Stimulated activated naive CD8-positive, alpha-beta T cell treated with anti-CD3 and anti-CD28 coated beads, Interleukin-15, amount 100 ng/mL, for 72 hours (primary cell): ENCODE results near the gene CTSL.
A peak's percentile ranks its signal among the peaks of the same experiment; 100 is the strongest.
"Not testable (repeated sequence)": the region's sequence is repeated elsewhere in the genome, so short reads cannot be mapped to it uniquely, and the experiment has no call there.

Experiments used
- ATAC-seq: fragments of 150-1000 bp; cut with Tn5 transposase; 2 replicates; pipeline ENCODE4 v1.10.0; 2021; ENCODE audit warnings: mild to moderate bottlenecking, moderate library complexity
- DNase-seq, 2 donors: peaks; one replicate each; pipeline ENCODE4 v3.0.0; 2021 to 2022
- H3K27ac Mint-ChIP-seq, 2 donors: one replicate each; pipeline ENCODE4 v1.8.0; 2022; ENCODE audit warnings: mild to moderate bottlenecking in 2 of 2, mixed read lengths in 2 of 2, moderate library complexity in 2 of 2
- H3K27me3 Mint-ChIP-seq: one replicate; pipeline ENCODE4 v1.8.0; 2022; ENCODE audit warnings: mixed read lengths
- H3K4me1 Mint-ChIP-seq: one replicate; pipeline ENCODE4 v1.8.0; 2022; ENCODE audit warnings: mild to moderate bottlenecking, mixed read lengths
- H3K4me3 Mint-ChIP-seq, 2 donors: one replicate each; pipeline ENCODE4 v1.8.0; 2022; ENCODE audit warnings: mild to moderate bottlenecking in 2 of 2, mixed read lengths in 2 of 2, moderate library complexity in 1 of 2
- H3K9me3 Mint-ChIP-seq, 2 donors: one replicate each; pipeline ENCODE4 v1.8.0; 2022; ENCODE audit warnings: mixed read lengths in 2 of 2

The CTSL gene

DNA sequence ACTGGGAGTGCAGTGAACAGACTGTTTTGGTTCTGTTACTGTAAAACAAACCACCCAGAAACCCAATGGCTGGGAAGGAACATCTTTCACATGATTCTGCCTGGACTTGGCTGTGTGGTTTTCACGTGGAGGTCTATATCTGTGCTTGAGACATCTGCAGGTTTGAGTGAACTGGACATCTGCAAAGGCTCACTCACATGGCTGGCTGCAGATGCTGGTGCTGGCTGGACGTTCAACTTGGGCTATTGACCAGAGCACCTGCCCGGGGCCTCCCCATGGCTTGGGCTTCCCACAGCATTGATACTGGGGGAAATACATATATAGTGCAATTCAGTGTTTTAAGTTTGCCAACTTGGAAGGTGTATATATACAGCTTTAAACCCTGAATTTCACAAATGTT is 6.8 kb downstream of the CTSL start:
- ATAC-seq (no peak), DNase-seq (no peak)
- peaks cover 0 to 6% of the 10 kb centered on the region in 2 donors for H3K9me3 Mint-ChIP-seq
- no peaks in the 10 kb centered on the region for H3K4me1 Mint-ChIP-seq
- H3K4me3 Mint-ChIP-seq, result no peak overlapping the region
- no peak overlapping the region for H3K27ac Mint-ChIP-seq
- H3K27me3 Mint-ChIP-seq, result peaks cover 44% of the 10 kb centered on the region

DNA sequence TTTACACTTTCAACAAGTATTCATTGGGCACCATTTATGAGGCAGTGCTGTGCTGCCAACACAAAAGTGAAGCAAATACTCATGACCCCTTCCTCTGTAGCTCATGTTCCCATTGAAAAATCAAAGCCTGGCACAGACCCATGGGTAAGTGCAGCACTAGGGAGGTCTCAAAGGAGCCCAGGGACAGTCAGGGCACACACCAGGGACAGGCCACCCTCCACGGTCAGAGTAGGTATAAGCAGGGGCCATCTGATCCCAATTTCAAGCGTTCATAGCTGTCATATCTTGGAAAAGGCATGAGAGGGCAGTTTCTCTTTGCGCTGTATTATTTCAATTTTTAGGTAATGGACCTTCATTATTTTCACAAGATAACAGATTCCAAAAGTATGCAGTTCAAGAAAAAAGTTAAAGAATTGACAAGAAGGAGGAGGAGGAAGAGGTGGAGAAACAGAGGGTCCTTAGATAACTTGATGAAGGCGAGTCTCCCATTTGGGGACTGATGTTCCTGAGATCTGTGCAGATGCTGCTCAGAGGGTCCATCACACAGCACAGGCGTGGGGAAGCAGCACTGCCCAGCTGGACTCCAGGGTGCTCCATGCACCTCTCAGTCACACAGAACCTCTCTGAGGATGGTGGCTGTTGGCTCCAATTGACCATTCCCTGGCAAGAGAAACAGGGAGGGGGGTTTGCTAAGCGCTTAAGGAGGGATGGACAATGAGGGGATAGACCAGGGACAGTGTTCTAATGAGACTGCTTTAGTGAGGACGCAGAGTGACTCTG is 7.5 kb downstream of the CTSL start:
- peaks cover 0 to 6% of the 10 kb centered on the region in 2 donors for H3K9me3 Mint-ChIP-seq
- H3K4me3 Mint-ChIP-seq, result no peak overlapping the region
- H3K27ac Mint-ChIP-seq, result peak overlapping the region; percentile 46 to 76
- H3K27me3 Mint-ChIP-seq, result peaks cover 38% of the 10 kb centered on the region
- ATAC-seq (no peak), DNase-seq (no peak)
- H3K4me1 Mint-ChIP-seq, result no peaks in the 10 kb centered on the region

DNA sequence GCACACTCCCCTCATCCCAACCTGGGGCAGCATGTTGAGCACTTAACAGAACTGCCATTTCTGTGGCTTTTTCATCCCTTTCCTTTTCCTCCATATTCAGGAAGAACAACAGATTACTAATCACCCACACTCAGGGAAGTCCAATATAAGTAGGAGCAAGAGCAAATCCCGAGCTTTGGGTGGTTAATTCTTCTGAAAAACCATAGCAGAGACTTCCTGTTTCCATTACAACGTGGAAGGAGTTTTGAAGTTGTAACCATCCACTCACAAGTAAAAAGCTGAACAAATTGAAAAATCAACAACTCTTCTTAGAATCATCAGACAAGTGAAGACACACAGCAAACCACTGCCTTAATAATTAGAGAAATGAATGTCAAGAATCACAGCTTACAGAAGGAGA is 8.2 kb downstream of the CTSL start:
- ATAC-seq, result no peak
- Mint-ChIP-seq H3K27me3 (peaks cover 38% of the 10 kb centered on the region), H3K27ac (peak overlapping the region in 1 of 2 donors; percentile 90), H3K9me3 (peaks cover 0 to 6% of the 10 kb centered on the region in 2 donors), H3K4me3 (no peak overlapping the region), H3K4me1 (no peaks in the 10 kb centered on the region)
- no peak for DNase-seq

DNA sequence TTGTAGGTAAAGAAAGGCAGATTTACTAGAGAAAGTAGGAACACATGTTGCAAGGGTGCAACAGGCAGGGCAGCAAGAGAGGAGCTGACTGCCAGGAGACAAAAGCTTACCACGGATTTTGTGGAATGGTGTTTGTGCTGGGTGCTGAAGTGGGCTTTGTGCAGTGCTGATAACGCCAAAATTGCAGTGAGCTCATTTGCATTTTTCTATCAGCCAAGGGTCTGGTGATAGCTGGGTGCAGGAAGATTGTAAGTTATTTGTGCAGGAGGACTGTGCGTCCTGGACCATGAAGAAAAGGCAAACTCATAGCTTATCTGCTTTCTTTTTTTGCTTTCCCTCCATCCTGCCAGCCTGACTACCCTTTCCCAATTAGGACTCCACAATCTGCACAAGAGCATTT is 13.6 kb downstream of the CTSL start:
- Mint-ChIP-seq H3K4me1 (no peaks in the 10 kb centered on the region), H3K9me3 (peaks cover 4 to 21% of the 10 kb centered on the region in 2 donors), H3K4me3 (no peak overlapping the region), H3K27ac (no peak overlapping the region), H3K27me3 (peaks cover 21% of the 10 kb centered on the region)
- DNase-seq, result no peak
- ATAC-seq, result no peak

GRCh38 chr9:87740209-87740608 is 14.3 kb downstream of the CTSL start:
- H3K4me3 Mint-ChIP-seq, result no peak overlapping the region
- H3K9me3 Mint-ChIP-seq, result peaks cover 4 to 21% of the 10 kb centered on the region in 2 donors
- no peak overlapping the region for H3K27ac Mint-ChIP-seq
- DNase-seq, result no peak
- peaks cover 21% of the 10 kb centered on the region for H3K27me3 Mint-ChIP-seq
- H3K4me1 Mint-ChIP-seq, result no peaks in the 10 kb centered on the region
- ATAC-seq, result no peak

- Mint-ChIP-seq H3K4me1 (no peaks in the 10 kb centered on the region), H3K4me3 (no peak overlapping the region), H3K9me3 (peaks cover 4 to 31% of the 10 kb centered on the region in 2 donors), H3K27ac (no peak overlapping the region), H3K27me3 (peaks cover 28% of the 10 kb centered on the region)
- no peak for ATAC-seq
- no peak for DNase-seq
These were observed 15.4 kb downstream of the CTSL start for GRCh38 chr9:87741326-87741725.

- ATAC-seq, result no peak
- no peak for DNase-seq
- no peaks in the 10 kb centered on the region for H3K4me1 Mint-ChIP-seq
- peaks cover 33% of the 10 kb centered on the region for H3K27me3 Mint-ChIP-seq
- peaks cover 4 to 31% of the 10 kb centered on the region in 2 donors for H3K9me3 Mint-ChIP-seq
- H3K4me3 Mint-ChIP-seq, result no peak overlapping the region
- no peak overlapping the region for H3K27ac Mint-ChIP-seq
These were observed 16.0 kb downstream of the CTSL start for GRCh38 chr9:87741891-87742290.

DNA sequence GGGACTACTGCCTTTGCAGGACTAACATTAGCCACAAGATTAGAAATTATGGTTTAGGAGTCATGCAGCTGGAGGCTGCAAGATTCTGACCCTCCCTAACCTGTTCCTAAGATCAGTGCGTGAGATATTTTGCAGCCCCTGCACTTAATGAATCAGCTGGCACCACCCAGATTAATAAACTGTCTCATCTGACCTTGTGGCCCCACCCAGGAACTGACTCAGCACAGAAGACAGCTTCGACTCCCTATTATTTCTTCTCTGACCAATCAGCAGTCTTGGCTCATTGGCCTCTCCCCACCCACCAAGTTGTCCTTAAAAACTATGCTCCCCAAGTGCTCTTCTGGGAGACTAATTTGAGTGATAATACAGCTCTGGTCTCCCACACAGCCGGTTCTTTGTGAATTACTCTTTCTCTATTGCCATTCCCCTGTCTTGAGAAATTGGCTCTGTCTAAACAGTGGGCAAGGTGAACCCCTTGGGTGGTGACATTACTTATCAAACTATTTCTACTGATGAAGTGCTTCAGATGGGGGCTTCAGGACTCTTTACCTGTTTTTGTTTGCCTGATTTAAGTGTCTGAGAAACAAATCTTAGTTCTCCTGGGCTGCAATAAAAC is 17.0 kb downstream of the CTSL start:
- no peaks in the 10 kb centered on the region for H3K4me1 Mint-ChIP-seq
- DNase-seq, result no peak
- H3K9me3 Mint-ChIP-seq, result peaks cover 4 to 31% of the 10 kb centered on the region in 2 donors
- peaks cover 44% of the 10 kb centered on the region for H3K27me3 Mint-ChIP-seq
- H3K27ac Mint-ChIP-seq, result no peak overlapping the region
- H3K4me3 Mint-ChIP-seq, result no peak overlapping the region
- ATAC-seq, result no peak

- not testable (repeated sequence) for H3K4me3 Mint-ChIP-seq, ATAC-seq, H3K27ac Mint-ChIP-seq, DNase-seq, H3K4me1 Mint-ChIP-seq
- Mint-ChIP-seq H3K27me3 (peaks cover 56% of the 10 kb centered on the region), H3K9me3 (peaks cover 4 to 31% of the 10 kb centered on the region in 2 donors)
These were observed 18.3 kb downstream of the CTSL start for GRCh38 chr9:87744247-87744646.

DNA sequence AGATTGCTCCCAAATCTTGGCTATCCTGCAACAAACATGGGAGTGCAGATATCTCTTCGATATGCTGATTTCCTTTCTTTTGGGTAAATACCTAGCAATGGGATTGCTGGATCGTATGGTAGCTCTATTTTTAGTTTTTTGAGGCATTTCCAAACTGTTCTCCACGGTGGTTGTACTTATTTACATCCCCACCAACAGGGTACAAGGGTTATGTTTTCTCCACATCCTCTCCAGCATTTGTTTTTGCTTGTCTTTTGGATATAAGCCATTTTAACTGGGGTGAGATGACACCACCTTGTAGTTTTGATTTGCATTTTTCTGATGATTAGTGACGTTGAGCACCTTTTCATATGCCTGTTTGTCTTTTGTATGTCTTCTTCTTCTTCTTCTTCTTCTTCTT is 20.3 kb downstream of the CTSL start:
- Mint-ChIP-seq H3K27ac (no peak overlapping the region), H3K4me3 (no peak overlapping the region), H3K9me3 (peaks cover 4 to 24% of the 10 kb centered on the region in 2 donors), H3K27me3 (peaks cover 46% of the 10 kb centered on the region), H3K4me1 (no peaks in the 10 kb centered on the region)
- ATAC-seq, result no peak
- no peak for DNase-seq

DNA sequence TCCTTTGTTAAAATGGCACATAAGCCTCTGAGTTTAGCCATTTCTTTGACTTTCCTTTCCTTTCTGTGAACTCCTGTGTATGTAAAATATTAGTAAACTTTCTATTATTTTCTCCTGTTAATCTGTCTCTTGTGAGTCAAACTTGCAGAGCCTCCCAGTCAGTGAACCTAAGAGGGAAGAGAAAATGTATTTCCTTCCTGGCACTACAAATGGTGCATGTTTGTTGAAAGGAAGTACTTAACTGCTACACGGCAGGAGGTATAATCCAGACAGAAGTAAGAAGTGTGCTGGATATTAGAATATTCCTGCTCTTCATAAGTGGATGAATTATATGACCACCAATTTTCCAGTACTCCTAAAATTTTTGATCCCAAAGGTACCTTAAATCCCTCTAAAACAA is 23.0 kb downstream of the CTSL start:
- Mint-ChIP-seq H3K9me3 (peaks cover 5 to 17% of the 10 kb centered on the region in 2 donors), H3K27ac (no peak overlapping the region), H3K4me3 (no peak overlapping the region), H3K4me1 (no peaks in the 10 kb centered on the region), H3K27me3 (peaks cover 39% of the 10 kb centered on the region)
- no peak for ATAC-seq
- no peak for DNase-seq

GRCh38 chr9:87749335-87750035 is 23.6 kb downstream of the CTSL start:
- H3K4me1 Mint-ChIP-seq, result no peaks in the 10 kb centered on the region
- DNase-seq (no peak), ATAC-seq (no peak)
- H3K9me3 Mint-ChIP-seq, result peaks cover 5 to 17% of the 10 kb centered on the region in 2 donors
- H3K4me3 Mint-ChIP-seq, result no peak overlapping the region
- H3K27ac Mint-ChIP-seq, result no peak overlapping the region
- peaks cover 39% of the 10 kb centered on the region for H3K27me3 Mint-ChIP-seq

DNA sequence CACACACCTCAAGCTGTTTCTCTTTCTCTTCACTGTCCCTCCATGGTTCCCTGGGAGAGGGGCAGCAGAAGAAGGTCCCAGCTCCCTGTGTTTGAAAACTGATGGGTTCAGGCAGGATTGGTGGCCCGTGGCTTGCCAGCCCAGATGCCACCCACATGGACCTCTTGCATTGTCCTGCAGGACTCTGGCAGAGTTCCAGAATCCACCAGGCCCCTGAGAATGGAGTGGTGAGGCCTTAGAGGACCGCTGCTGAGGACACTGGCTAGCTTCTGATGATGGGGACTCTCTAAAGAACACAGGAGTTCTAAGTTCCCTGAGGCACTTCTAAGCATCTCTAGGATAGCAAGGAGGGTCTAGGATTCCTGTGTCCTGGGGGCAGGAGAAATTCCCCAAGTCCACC is 24.8 kb downstream of the CTSL start:
- Mint-ChIP-seq H3K4me1 (no peaks in the 10 kb centered on the region), H3K9me3 (peaks cover 5 to 19% of the 10 kb centered on the region in 2 donors), H3K4me3 (no peak overlapping the region), H3K27me3 (peaks cover 45% of the 10 kb centered on the region), H3K27ac (no peak overlapping the region)
- no peak for ATAC-seq
- no peak for DNase-seq

DNA sequence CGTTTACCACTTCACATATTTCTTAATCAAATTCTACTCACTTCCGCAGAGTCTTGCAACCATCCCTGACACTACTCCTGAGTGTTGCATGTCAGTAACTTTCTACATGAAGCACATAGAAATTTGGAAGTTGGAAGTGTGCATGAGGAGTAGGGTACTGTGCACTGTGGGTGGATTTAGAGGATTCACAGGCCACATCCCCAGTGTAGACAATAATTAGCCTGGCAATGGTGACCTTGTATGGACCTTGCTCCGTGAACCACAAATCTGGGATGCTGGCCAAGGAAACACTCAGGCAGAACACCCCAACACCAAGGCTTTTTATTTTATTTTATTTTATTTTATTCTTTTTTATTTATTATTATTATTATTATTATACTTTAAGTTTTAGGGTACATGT is 25.5 kb downstream of the CTSL start:
- H3K4me1 Mint-ChIP-seq, result no peaks in the 10 kb centered on the region

GRCh38 chr9:87751868-87752267 is 25.9 kb downstream of the CTSL start:
- ATAC-seq, result no peak
- Mint-ChIP-seq H3K27me3 (peaks cover 34% of the 10 kb centered on the region), H3K27ac (peak overlapping the region in 1 of 2 donors; percentile 3), H3K4me1 (no peaks in the 10 kb centered on the region), H3K4me3 (no peak overlapping the region), H3K9me3 (peaks cover 5 to 13% of the 10 kb centered on the region in 2 donors)
- DNase-seq, result no peak

More for the DNA sequence above, 25.5 kb downstream of the CTSL start:
- H3K27ac Mint-ChIP-seq, result no peak overlapping the region
- peaks cover 5 to 13% of the 10 kb centered on the region in 2 donors for H3K9me3 Mint-ChIP-seq
- ATAC-seq, result no peak
- H3K4me3 Mint-ChIP-seq, result no peak overlapping the region
- no peak for DNase-seq
- H3K27me3 Mint-ChIP-seq, result peaks cover 38% of the 10 kb centered on the region

- DNase-seq, result no peak
- Mint-ChIP-seq H3K4me1 (no peaks in the 10 kb centered on the region), H3K27me3 (peaks cover 20% of the 10 kb centered on the region), H3K9me3 (peaks cover 5 to 13% of the 10 kb centered on the region in 2 donors), H3K27ac (no peak overlapping the region), H3K4me3 (no peak overlapping the region)
- no peak for ATAC-seq
These were observed 27.4 kb downstream of the CTSL start for GRCh38 chr9:87753313-87753712.
